ENCODE data around the gene NMNAT1.

Gene NMNAT1

DNA sequence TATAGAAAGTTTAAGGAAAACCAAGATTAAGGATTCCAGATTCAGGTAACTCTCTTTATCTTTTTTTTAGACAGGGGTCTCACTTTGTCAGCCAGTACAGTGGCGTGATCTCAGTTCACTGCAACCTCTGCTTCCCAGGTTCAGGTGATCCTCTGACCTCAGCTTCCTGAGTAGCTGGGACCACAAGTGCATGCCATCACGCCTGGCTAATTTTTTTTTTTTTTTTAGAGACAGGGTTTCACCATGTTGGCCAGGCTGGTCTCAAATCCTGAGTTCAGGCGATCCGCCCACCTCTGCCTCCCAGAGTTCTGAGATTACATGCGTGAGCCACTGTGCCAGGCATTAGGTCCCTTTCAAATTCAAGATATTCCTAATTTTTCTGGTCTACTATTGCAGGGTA lies 16.0 kb upstream of the NMNAT1 start:
- Histone ChIP-seq H3K27me3 (ENCODE audit: control insufficient read depth in 1 of 2, insufficient read depth in 2 of 2, low read length in 2 of 2) (no peaks in the 10 kb centered on the region), H3K9me3 (ENCODE audit: low read length) (no peaks in the 10 kb centered on the region), H3K4me3 (ENCODE audit: low read depth in 1 of 2, low read length in 2 of 2) (no peak overlapping the region), H3K27ac (ENCODE audit: low read depth, low read length) (no peak overlapping the region), H3K36me3 (ENCODE audit: insufficient read depth, low read length) (peaks cover 21% of the 10 kb centered on the region), H3K4me1 (ENCODE audit: insufficient read depth, low read length) (no peaks in the 10 kb centered on the region), H3K9ac (ENCODE audit: low read length) (no peak overlapping the region)

- Histone ChIP-seq H3K27ac (ENCODE audit: low read depth, low read length) (no peak overlapping the region), H3K9ac (ENCODE audit: low read length) (no peak overlapping the region), H3K4me1 (ENCODE audit: insufficient read depth, low read length) (no peaks in the 10 kb centered on the region), H3K9me3 (ENCODE audit: low read length) (no peaks in the 10 kb centered on the region), H3K27me3 (ENCODE audit: control insufficient read depth in 1 of 2, insufficient read depth in 2 of 2, low read length in 2 of 2) (no peaks in the 10 kb centered on the region), H3K36me3 (ENCODE audit: insufficient read depth, low read length) (peaks cover 36% of the 10 kb centered on the region), H3K4me3 (ENCODE audit: low read depth in 1 of 2, low read length in 2 of 2) (no peak overlapping the region)
Measured at GRCh38 chr1:9929431-9930385, 13.6 kb upstream of the NMNAT1 start.

DNA sequence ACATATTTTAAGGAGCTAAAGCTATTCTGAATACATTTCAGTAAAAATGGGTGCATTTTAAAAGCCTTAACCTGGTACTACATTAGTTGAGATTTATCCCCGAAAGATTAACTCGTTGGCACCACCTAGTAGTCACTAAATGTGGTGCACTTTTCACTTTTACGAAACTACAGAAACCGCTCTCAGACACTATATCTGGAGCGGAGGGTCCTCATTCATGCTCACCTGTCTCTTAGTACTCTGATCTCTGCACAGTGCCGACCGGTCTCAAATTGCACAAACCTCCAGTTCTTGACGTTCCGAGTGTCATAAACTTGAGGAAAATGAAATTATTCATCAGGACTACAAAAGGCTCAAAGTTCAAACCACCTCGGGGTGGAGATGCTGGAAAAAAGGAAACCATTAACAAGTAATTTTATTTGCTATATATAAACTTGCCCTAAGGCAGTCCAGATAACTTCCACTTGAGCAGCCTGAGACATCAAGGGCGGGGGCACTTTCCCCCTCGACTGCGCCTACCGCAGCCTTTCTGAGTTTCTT lies 806 bp upstream of the NMNAT1 start:
- H3K4me1 ChIP-seq (ENCODE audit: insufficient read depth, low read length), result peaks cover 6% of the 10 kb centered on the region
- H3K27me3 ChIP-seq (ENCODE audit: control insufficient read depth in 1 of 2, insufficient read depth in 2 of 2, low read length in 2 of 2), result no peaks in the 10 kb centered on the region
- peak overlapping the region; percentile 97 for H3K9ac ChIP-seq (ENCODE audit: low read length)
- H3K36me3 ChIP-seq (ENCODE audit: insufficient read depth, low read length), result peaks cover 2% of the 10 kb centered on the region
- H3K4me3 ChIP-seq (ENCODE audit: low read depth in 1 of 2, low read length in 2 of 2), result peak overlapping the region; percentile 75 to 86
- no peaks in the 10 kb centered on the region for H3K9me3 ChIP-seq (ENCODE audit: low read length)
- H3K27ac ChIP-seq (ENCODE audit: low read depth, low read length), result peak overlapping the region; percentile 88

GRCh38 chr1:9946315-9946714 lies 3.0 kb downstream of the NMNAT1 start:
- H3K9ac ChIP-seq (ENCODE audit: low read length), result no peak overlapping the region
- no peak overlapping the region for H3K27ac ChIP-seq (ENCODE audit: low read depth, low read length)
- no peak overlapping the region for H3K4me3 ChIP-seq (ENCODE audit: low read depth in 1 of 2, low read length in 2 of 2)
- no peaks in the 10 kb centered on the region for H3K9me3 ChIP-seq (ENCODE audit: low read length)
- H3K27me3 ChIP-seq (ENCODE audit: control insufficient read depth in 1 of 2, insufficient read depth in 2 of 2, low read length in 2 of 2), result no peaks in the 10 kb centered on the region
- H3K36me3 ChIP-seq (ENCODE audit: insufficient read depth, low read length), result peaks cover 4% of the 10 kb centered on the region
- H3K4me1 ChIP-seq (ENCODE audit: insufficient read depth, low read length), result peaks cover 6% of the 10 kb centered on the region

DNA sequence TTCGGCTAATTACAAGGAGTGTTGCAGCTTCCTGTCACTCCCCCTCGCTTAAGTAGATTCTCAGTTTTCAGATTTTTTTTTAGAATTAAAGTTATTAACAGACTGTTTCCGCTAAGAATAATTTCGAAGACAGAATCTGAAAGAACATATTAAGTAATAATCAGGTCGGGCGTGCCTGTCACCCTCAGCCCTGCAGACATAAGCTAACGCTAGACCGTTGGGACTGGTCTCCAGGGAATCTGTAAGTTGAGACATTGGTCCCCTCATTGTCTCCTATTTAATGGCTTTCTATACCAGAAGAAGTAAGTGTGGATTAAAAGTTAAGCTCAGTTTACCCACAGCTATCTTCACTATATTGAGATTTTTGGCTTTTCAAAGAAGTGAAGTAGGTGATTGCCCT lies 14.5 kb downstream of the NMNAT1 start:
- Histone ChIP-seq H3K4me3 (ENCODE audit: low read depth in 1 of 2, low read length in 2 of 2) (no peak overlapping the region), H3K9ac (ENCODE audit: low read length) (no peak overlapping the region), H3K9me3 (ENCODE audit: low read length) (no peaks in the 10 kb centered on the region), H3K36me3 (ENCODE audit: insufficient read depth, low read length) (no peaks in the 10 kb centered on the region), H3K27ac (ENCODE audit: low read depth, low read length) (no peak overlapping the region), H3K4me1 (ENCODE audit: insufficient read depth, low read length) (no peaks in the 10 kb centered on the region), H3K27me3 (ENCODE audit: control insufficient read depth in 1 of 2, insufficient read depth in 2 of 2, low read length in 2 of 2) (no peaks in the 10 kb centered on the region)

DNA sequence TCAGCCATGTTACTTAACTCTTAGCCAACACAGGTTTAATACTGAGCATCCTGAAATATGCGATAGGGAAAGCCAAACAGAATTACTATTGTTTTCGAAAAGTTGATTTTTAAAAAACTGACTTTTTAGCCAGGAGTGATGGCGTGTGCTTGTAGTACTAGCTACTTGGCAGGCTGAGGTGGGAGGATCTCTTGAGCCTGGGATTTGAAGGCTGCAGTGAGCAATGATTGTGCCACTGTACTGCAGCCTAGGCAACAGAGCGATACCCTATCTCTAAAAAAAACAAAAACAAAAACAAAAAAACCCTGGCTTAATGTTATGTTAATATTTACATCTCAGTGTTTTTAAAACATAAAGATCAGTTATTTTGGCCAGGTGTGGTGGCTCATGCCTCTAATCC lies 16.7 kb downstream of the NMNAT1 start:
- Histone ChIP-seq H3K27me3 (ENCODE audit: control insufficient read depth in 1 of 2, insufficient read depth in 2 of 2, low read length in 2 of 2) (no peaks in the 10 kb centered on the region), H3K4me3 (ENCODE audit: low read depth in 1 of 2, low read length in 2 of 2) (no peak overlapping the region), H3K9ac (ENCODE audit: low read length) (no peak overlapping the region), H3K4me1 (ENCODE audit: insufficient read depth, low read length) (no peaks in the 10 kb centered on the region), H3K36me3 (ENCODE audit: insufficient read depth, low read length) (no peaks in the 10 kb centered on the region), H3K9me3 (ENCODE audit: low read length) (no peaks in the 10 kb centered on the region), H3K27ac (ENCODE audit: low read depth, low read length) (no peak overlapping the region)

DNA sequence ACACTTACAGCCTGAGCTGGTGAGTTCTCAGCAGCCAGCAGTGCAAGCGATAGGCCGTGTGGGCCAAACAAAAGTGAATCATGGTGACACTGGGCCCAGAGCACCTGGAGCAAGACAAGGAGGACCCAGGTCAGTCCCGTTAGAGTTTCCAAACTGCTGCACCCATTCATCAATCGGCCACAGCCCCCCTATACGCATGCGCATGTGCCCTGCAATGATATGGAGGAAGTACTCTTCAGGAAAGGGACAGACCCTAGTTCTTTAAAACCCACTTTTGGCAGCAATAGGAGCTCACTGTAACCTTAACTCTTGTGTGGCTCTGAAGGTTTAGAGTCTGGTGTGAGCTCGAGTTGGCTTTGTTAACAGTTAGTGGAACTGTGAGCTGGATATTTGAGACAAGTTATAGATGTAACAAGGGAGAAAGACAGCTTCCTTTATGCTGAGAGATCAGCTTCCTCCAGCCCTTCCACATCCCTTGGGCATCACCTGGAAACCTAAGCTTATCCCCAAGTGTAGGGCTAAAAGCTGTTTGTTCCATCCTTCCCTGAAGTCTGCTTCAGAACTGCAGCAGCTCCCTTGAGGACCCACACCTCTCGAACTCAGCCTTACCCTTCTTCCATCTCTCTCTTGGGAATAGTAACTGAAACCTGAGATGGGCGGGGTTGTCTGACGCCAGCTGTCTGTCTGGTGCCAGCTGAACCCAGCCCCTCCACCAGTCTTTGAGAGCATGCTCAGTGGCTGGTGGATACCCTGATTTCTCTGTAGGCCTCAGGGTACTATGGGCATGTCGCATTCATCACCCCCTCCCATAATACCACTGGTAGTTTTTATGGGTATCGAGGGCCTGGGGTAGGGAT lies 17.7 kb downstream of the NMNAT1 start:
- Histone ChIP-seq H3K4me1 (ENCODE audit: insufficient read depth, low read length) (no peaks in the 10 kb centered on the region), H3K36me3 (ENCODE audit: insufficient read depth, low read length) (no peaks in the 10 kb centered on the region), H3K4me3 (ENCODE audit: low read depth in 1 of 2, low read length in 2 of 2) (no peak overlapping the region), H3K9me3 (ENCODE audit: low read length) (no peaks in the 10 kb centered on the region), H3K27ac (ENCODE audit: low read depth, low read length) (no peak overlapping the region), H3K27me3 (ENCODE audit: control insufficient read depth in 1 of 2, insufficient read depth in 2 of 2, low read length in 2 of 2) (no peaks in the 10 kb centered on the region), H3K9ac (ENCODE audit: low read length) (no peak overlapping the region)

- H3K4me1 ChIP-seq (ENCODE audit: insufficient read depth, low read length), result no peaks in the 10 kb centered on the region
- no peaks in the 10 kb centered on the region for H3K9me3 ChIP-seq (ENCODE audit: low read length)
- no peaks in the 10 kb centered on the region for H3K27me3 ChIP-seq (ENCODE audit: control insufficient read depth in 1 of 2, insufficient read depth in 2 of 2, low read length in 2 of 2)
- peaks cover 12% of the 10 kb centered on the region for H3K36me3 ChIP-seq (ENCODE audit: insufficient read depth, low read length)
- H3K27ac ChIP-seq (ENCODE audit: low read depth, low read length), result no peak overlapping the region
- H3K4me3 ChIP-seq (ENCODE audit: low read depth in 1 of 2, low read length in 2 of 2), result no peak overlapping the region
- H3K9ac ChIP-seq (ENCODE audit: low read length), result no peak overlapping the region
Measured at GRCh38 chr1:9984253-9984652, 41.0 kb downstream of the NMNAT1 start.

- H3K27ac ChIP-seq (ENCODE audit: low read depth, low read length), result no peak overlapping the region
- H3K27me3 ChIP-seq (ENCODE audit: control insufficient read depth in 1 of 2, insufficient read depth in 2 of 2, low read length in 2 of 2), result no peaks in the 10 kb centered on the region
- H3K9me3 ChIP-seq (ENCODE audit: low read length), result no peaks in the 10 kb centered on the region
- H3K4me3 ChIP-seq (ENCODE audit: low read depth in 1 of 2, low read length in 2 of 2), result no peak overlapping the region
- H3K4me1 ChIP-seq (ENCODE audit: insufficient read depth, low read length), result no peaks in the 10 kb centered on the region
- peaks cover 12% of the 10 kb centered on the region for H3K36me3 ChIP-seq (ENCODE audit: insufficient read depth, low read length)
- H3K9ac ChIP-seq (ENCODE audit: low read length), result no peak overlapping the region
Measured at GRCh38 chr1:9985001-9985400, 41.7 kb downstream of the NMNAT1 start.

GRCh38 chr1:9989773-9990172 lies 46.5 kb downstream of the NMNAT1 start:
- H3K27ac ChIP-seq (ENCODE audit: low read depth, low read length), result no peak overlapping the region

DNA sequence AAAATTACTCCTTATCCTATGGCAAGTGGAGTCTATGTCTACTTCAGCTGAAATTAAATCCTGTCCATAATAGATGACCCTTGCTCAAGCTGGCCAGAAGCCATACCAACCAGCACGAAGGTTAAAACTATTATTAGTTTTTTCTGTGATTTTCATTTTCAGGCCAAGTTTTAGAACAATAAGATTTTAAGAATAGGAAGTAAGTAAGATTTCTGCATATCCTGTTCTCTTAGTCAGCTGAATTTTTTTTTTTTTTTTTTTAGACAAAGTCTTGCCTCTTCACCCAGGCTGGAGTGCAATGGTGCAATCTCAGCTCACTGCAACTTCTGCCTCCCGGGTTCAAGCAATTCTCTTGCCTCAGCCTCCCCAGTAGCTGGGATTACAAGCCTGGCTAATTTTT lies 47.7 kb downstream of the NMNAT1 start:
- no peak overlapping the region for H3K4me3 ChIP-seq (ENCODE audit: low read depth in 1 of 2, low read length in 2 of 2)
- no peak overlapping the region for H3K9ac ChIP-seq (ENCODE audit: low read length)
- H3K36me3 ChIP-seq (ENCODE audit: insufficient read depth, low read length), result no peaks in the 10 kb centered on the region
- no peaks in the 10 kb centered on the region for H3K4me1 ChIP-seq (ENCODE audit: insufficient read depth, low read length)
- no peaks in the 10 kb centered on the region for H3K27me3 ChIP-seq (ENCODE audit: control insufficient read depth in 1 of 2, insufficient read depth in 2 of 2, low read length in 2 of 2)
- no peaks in the 10 kb centered on the region for H3K9me3 ChIP-seq (ENCODE audit: low read length)
- H3K27ac ChIP-seq (ENCODE audit: low read depth, low read length), result no peak overlapping the region

More at GRCh38 chr1:9989773-9990172, 46.5 kb downstream of the NMNAT1 start:
- H3K9ac ChIP-seq (ENCODE audit: low read length), result no peak overlapping the region
- no peaks in the 10 kb centered on the region for H3K36me3 ChIP-seq (ENCODE audit: insufficient read depth, low read length)
- no peaks in the 10 kb centered on the region for H3K4me1 ChIP-seq (ENCODE audit: insufficient read depth, low read length)
- no peaks in the 10 kb centered on the region for H3K27me3 ChIP-seq (ENCODE audit: control insufficient read depth in 1 of 2, insufficient read depth in 2 of 2, low read length in 2 of 2)
- H3K4me3 ChIP-seq (ENCODE audit: low read depth in 1 of 2, low read length in 2 of 2), result no peak overlapping the region
- no peaks in the 10 kb centered on the region for H3K9me3 ChIP-seq (ENCODE audit: low read length)
